H1 (cell line): Measurements from ENCODE around the gene ZNF180.

Experiments used
- CEBPB ChIP-seq: IDR thresholded peaks from 2 replicates; pipeline ENCODE4 v1.6.1; 2012; ENCODE audit warnings: low read depth, low read length
- CHD1 ChIP-seq: IDR thresholded peaks from 2 replicates; pipeline ENCODE4 v1.6.1; 2012; ENCODE audit warnings: low read depth, low read length, improper control_type of control experiment
- CTCF ChIP-seq, 3 experiments: IDR thresholded peaks; 1 replicate in 2 of 3; 2 replicates in 1 of 3; pipeline versions ENCODE4 v1.5.1 to v1.6.1; 2011; ENCODE audit warnings: low read length in 3 of 3, mild to moderate bottlenecking in 3 of 3, inconsistent platforms in 2 of 3, low read depth in 1 of 3, moderate library complexity in 1 of 3; ENCODE audit not compliant: insufficient read depth in 1 of 3; ENCODE audit errors: control extremely low read depth in 1 of 3
- EZH2 ChIP-seq: fragments of 200-600 bp; sonication (generic); IDR thresholded peaks from 2 replicates; pipeline ENCODE4 v1.7.1; 2012; ENCODE audit warnings: low read depth, mild to moderate bottlenecking, moderate library complexity, low read length, inconsistent platforms; ENCODE audit not compliant: severe bottlenecking
- HDAC2 ChIP-seq, 2 experiments: fragments of 300-600 bp in 1 of 2; sonication (generic) in 1 of 2; IDR thresholded peaks; 2 replicates each; pipeline ENCODE4 v1.6.1; 2011 to 2012; ENCODE audit warnings: low read depth in 2 of 2, low read length in 2 of 2, mild to moderate bottlenecking in 2 of 2, moderate library complexity in 2 of 2, borderline replicate concordance in 1 of 2, inconsistent platforms in 1 of 2
- NANOG ChIP-seq: IDR thresholded peaks from 2 replicates; pipeline ENCODE4 v1.6.1; 2011; ENCODE audit warnings: low read length, low read depth, mild to moderate bottlenecking, inconsistent platforms; ENCODE audit not compliant: insufficient read depth, poor library complexity, severe bottlenecking
- PHF8 ChIP-seq: fragments of 200-600 bp; sonication (generic); conservative IDR thresholded peaks from 2 replicates; pipeline ENCODE4 v1.7.1; 2012; ENCODE audit warnings: low read depth, mild to moderate bottlenecking, inconsistent platforms, low read length, moderate library complexity
- POLR2A ChIP-seq, 2 experiments: IDR thresholded peaks; 1 replicate in 1 of 2; 2 replicates in 1 of 2; pipeline ENCODE4 v1.6.1; 2011; ENCODE audit warnings: low read depth in 2 of 2, low read length in 2 of 2, mild to moderate bottlenecking in 2 of 2; ENCODE audit errors: control extremely low read depth in 1 of 2
- POLR2AphosphoS5 ChIP-seq: IDR thresholded peaks from 2 replicates; pipeline ENCODE4 v1.6.1; 2011; ENCODE audit warnings: low read depth, low read length
- RAD21 ChIP-seq, 2 experiments: IDR thresholded peaks in 1 of 2; conservative IDR thresholded peaks in 1 of 2; 2 replicates each; pipeline ENCODE4 v1.6.1; 2011; ENCODE audit warnings: low read depth in 2 of 2, low read length in 2 of 2, improper control_type of control experiment in 1 of 2, inconsistent platforms in 1 of 2, mild to moderate bottlenecking in 1 of 2, moderate library complexity in 1 of 2
- SIRT6 ChIP-seq: IDR thresholded peaks from one replicate; pipeline ENCODE4 v1.7.1; 2012; ENCODE audit warnings: low read length, inconsistent platforms
- SUZ12 ChIP-seq: fragments of 200-600 bp; sonication (generic); IDR thresholded peaks from 2 replicates; pipeline ENCODE4 v1.6.1; 2012; ENCODE audit warnings: mild to moderate bottlenecking, inconsistent platforms, low read length, moderate library complexity, mixed read lengths
- TAF1 ChIP-seq: IDR thresholded peaks from 2 replicates; pipeline ENCODE4 v1.6.1; 2011; ENCODE audit warnings: mild to moderate bottlenecking, low read depth, low read length
- TBP ChIP-seq: IDR thresholded peaks from 2 replicates; pipeline ENCODE4 v1.6.1; 2011; ENCODE audit warnings: low read depth, low read length, improper control_type of control experiment

DNA sequence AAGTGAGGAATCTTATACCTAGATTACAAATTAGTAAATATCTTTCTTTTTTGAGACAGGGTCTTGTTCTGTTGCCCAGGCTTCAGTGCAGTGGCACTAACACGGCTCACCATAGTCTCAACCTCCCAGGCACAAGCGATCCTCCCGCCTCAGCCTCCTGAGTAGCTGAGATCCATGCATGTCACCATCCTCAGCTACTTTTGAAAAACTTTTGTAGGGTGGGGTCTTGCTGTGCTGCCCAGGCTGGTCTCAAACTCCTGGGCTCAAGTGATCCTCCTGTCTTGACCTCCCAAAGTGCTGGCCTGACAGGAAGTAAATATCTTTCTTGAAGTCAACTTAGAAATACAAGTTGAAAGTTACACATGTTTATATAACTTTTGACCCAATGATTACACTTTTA lies 49.2 kb upstream of the ZNF180 start:
- TF ChIP-seq CTCF (IDR thresholded peaks at IDR 0.05; ENCODE audit: control extremely low read depth in 1 of 3, insufficient read depth in 1 of 3, low read depth in 1 of 3, low read length in 3 of 3) (no peak), SUZ12 (no peak), EZH2 (no peak), PHF8 (no peak), TAF1 (no peak), POLR2AphosphoS5 (no peak), HDAC2 (IDR thresholded peaks at IDR 0.05; ENCODE audit: borderline replicate concordance in 1 of 2, low read depth in 2 of 2, low read length in 2 of 2) (no peak), POLR2A (IDR thresholded peaks at IDR 0.05; ENCODE audit: control extremely low read depth in 1 of 2, low read depth in 2 of 2, low read length in 2 of 2) (no peak), RAD21 (IDR thresholded peaks at IDR 0.05 in 1 of 2, conservative IDR thresholded peaks at IDR 0.05 in 1 of 2; ENCODE audit: low read depth in 2 of 2, low read length in 2 of 2) (no peak), NANOG (no peak), SIRT6 (no peak), CEBPB (no peak), CHD1 (no peak), TBP (no peak)
